Measurements from ENCODE around the gene HEATR9. TPM values are rescaled to one million over a fixed set of nuclear protein-coding genes. Genes with fewer than 3 reads are reported as not detected.

Gene HEATR9
- total RNA-seq, 1 experiment from 2014 or later, result not detected

- intact Hi-C loops (cut with micrococcal nuclease), result no loop called here
- no peaks in the 10 kb centered on the region for H3K27me3 Mint-ChIP-seq (ENCODE audit: insufficient read depth, unreplicated experiment)
- TF ChIP-seq, protein P1, sequence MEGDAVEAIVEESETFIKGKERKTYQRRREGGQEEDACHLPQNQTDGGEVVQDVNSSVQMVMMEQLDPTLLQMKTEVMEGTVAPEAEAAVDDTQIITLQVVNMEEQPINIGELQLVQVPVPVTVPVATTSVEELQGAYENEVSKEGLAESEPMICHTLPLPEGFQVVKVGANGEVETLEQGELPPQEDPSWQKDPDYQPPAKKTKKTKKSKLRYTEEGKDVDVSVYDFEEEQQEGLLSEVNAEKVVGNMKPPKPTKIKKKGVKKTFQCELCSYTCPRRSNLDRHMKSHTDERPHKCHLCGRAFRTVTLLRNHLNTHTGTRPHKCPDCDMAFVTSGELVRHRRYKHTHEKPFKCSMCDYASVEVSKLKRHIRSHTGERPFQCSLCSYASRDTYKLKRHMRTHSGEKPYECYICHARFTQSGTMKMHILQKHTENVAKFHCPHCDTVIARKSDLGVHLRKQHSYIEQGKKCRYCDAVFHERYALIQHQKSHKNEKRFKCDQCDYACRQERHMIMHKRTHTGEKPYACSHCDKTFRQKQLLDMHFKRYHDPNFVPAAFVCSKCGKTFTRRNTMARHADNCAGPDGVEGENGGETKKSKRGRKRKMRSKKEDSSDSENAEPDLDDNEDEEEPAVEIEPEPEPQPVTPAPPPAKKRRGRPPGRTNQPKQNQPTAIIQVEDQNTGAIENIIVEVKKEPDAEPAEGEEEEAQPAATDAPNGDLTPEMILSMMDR (IDR thresholded peaks at IDR 0.05; ENCODE audit: unreplicated experiment), result no peak
- ChIA-PET POLR2A (no interaction called here), CTCF (no interaction called here)
- no peak overlapping the region for H3K27ac Mint-ChIP-seq (ENCODE audit: low read depth, unreplicated experiment)
- DNase-seq (ENCODE audit: unreplicated experiment), result no peak
- no peaks in the 10 kb centered on the region for H3K9me3 Mint-ChIP-seq (ENCODE audit: unreplicated experiment)
- H3K4me3 Mint-ChIP-seq (ENCODE audit: unreplicated experiment), result no peak overlapping the region
- peaks cover 6% of the 10 kb centered on the region for H3K4me1 Mint-ChIP-seq (ENCODE audit: insufficient read depth, unreplicated experiment)
- BruUV-seq (replicated peaks), result no TSS peak
- H3K36me3 Mint-ChIP-seq (ENCODE audit: insufficient read depth, unreplicated experiment), result peaks cover 100% of the 10 kb centered on the region
These were observed 43.5 kb downstream of the HEATR9 start for GRCh38 chr17:35825206-35825605.

GRCh38 chr17:35821308-35821707, 47.4 kb downstream of the HEATR9 start:
- TF ChIP-seq, protein P1 (IDR thresholded peaks at IDR 0.05; ENCODE audit: unreplicated experiment), result no peak
- Mint-ChIP-seq H3K4me3 (ENCODE audit: unreplicated experiment) (no peak overlapping the region), H3K4me1 (ENCODE audit: insufficient read depth, unreplicated experiment) (peaks cover 6% of the 10 kb centered on the region), H3K9me3 (ENCODE audit: unreplicated experiment) (no peaks in the 10 kb centered on the region), H3K27me3 (ENCODE audit: insufficient read depth, unreplicated experiment) (no peaks in the 10 kb centered on the region), H3K36me3 (ENCODE audit: insufficient read depth, unreplicated experiment) (peaks cover 96% of the 10 kb centered on the region), H3K27ac (ENCODE audit: low read depth, unreplicated experiment) (peak overlapping the region; percentile 30)
- POLR2A ChIA-PET, result interaction anchor here (4.3 kb wide), 1 partner anchor 11 kb away, joined by 56 read pairs; the partner anchor contains the start of gene TAF15
- BruUV-seq (replicated peaks), result no TSS peak
- intact Hi-C loops (cut with micrococcal nuclease), result no loop called here
- CTCF ChIA-PET, result interaction anchor here (0.6 to 2.1 kb wide), 2 partner anchors 12 to 150 kb away, joined by 3 to 8 read pairs; partner anchors contain the start of gene TAF15
- no peak for DNase-seq (ENCODE audit: unreplicated experiment)

GRCh38 chr17:35819455-35819854, 49.2 kb downstream of the HEATR9 start:
- CTCF ChIA-PET, result interaction anchor here (0.6 to 2.1 kb wide), 5 partner anchors 11 to 72 kb away, joined by 3 to 9 read pairs (median 4); partner anchors contain the start of gene TAF15
- POLR2A ChIA-PET, result interaction anchor here (0.7 to 4.3 kb wide), 3 partner anchors 10 to 719 kb away, joined by 3 to 56 read pairs (median 3); partner anchors contain the start of gene TAF15

GRCh38 chr17:35817196-35817595, 51.5 kb downstream of the HEATR9 start:
- intact Hi-C loops (cut with micrococcal nuclease), result no loop called here
- Mint-ChIP-seq H3K27ac (ENCODE audit: low read depth, unreplicated experiment) (no peak overlapping the region), H3K4me3 (ENCODE audit: unreplicated experiment) (no peak overlapping the region), H3K9me3 (ENCODE audit: unreplicated experiment) (no peaks in the 10 kb centered on the region), H3K27me3 (ENCODE audit: insufficient read depth, unreplicated experiment) (no peaks in the 10 kb centered on the region), H3K36me3 (ENCODE audit: insufficient read depth, unreplicated experiment) (peaks cover 76% of the 10 kb centered on the region), H3K4me1 (ENCODE audit: insufficient read depth, unreplicated experiment) (peaks cover 8% of the 10 kb centered on the region)
- ChIA-PET POLR2A (interaction anchor here (0.6 to 4.3 kb wide), 5 partner anchors 7 to 729 kb away, joined by 3 to 56 read pairs (median 3); partner anchors contain the start of gene TAF15), CTCF (interaction anchor here (2.0 to 3.2 kb wide), 3 partner anchors 9 to 54 kb away, joined by 9 to 20 read pairs (median 9); no protein-coding TSS in a partner anchor)
- BruUV-seq (replicated peaks), result no TSS peak
- TF ChIP-seq, protein P1 (IDR thresholded peaks at IDR 0.05; ENCODE audit: unreplicated experiment), result no peak
- DNase-seq (ENCODE audit: unreplicated experiment), result no peak

More at GRCh38 chr17:35819455-35819854, 49.2 kb downstream of the HEATR9 start:
- H3K36me3 Mint-ChIP-seq (ENCODE audit: insufficient read depth, unreplicated experiment), result peaks cover 85% of the 10 kb centered on the region
- H3K4me3 Mint-ChIP-seq (ENCODE audit: unreplicated experiment), result no peak overlapping the region
- no peaks in the 10 kb centered on the region for H3K27me3 Mint-ChIP-seq (ENCODE audit: insufficient read depth, unreplicated experiment)
- no peaks in the 10 kb centered on the region for H3K9me3 Mint-ChIP-seq (ENCODE audit: unreplicated experiment)
- DNase-seq (ENCODE audit: unreplicated experiment), result no peak
- peaks cover 14% of the 10 kb centered on the region for H3K4me1 Mint-ChIP-seq (ENCODE audit: insufficient read depth, unreplicated experiment)
- BruUV-seq (replicated peaks), result no TSS peak
- peak overlapping the region; percentile 16 for H3K27ac Mint-ChIP-seq (ENCODE audit: low read depth, unreplicated experiment)
- TF ChIP-seq, protein P1 (IDR thresholded peaks at IDR 0.05; ENCODE audit: unreplicated experiment), result no peak
- intact Hi-C loops (cut with micrococcal nuclease), result no loop called here
